ENCODE measurements around the gene CDAN1.

DNA sequence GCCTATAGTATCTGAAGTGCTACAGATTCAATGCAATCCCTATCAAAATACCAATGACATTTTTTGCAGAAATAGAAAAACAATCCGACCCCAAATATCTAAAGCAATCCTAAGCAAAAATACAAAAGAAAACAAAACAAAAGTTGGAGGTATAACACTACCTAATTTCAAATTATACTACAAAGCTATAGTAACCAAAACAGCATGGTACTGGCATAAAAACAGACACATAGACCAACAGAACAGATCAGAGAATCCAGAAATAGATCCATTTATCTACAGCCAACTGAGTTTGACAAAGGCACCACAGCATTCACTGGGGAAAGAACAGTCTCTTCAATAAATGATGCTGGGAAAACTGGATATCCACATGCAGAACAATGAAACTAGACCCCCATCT lies 23.8 kb upstream of the CDAN1 start:
- TF ChIP-seq EZH2 (IDR thresholded peaks at IDR 0.05; ENCODE audit: low read length, missing control alignments), result no peak
- TF ChIP-seq, protein P1, sequence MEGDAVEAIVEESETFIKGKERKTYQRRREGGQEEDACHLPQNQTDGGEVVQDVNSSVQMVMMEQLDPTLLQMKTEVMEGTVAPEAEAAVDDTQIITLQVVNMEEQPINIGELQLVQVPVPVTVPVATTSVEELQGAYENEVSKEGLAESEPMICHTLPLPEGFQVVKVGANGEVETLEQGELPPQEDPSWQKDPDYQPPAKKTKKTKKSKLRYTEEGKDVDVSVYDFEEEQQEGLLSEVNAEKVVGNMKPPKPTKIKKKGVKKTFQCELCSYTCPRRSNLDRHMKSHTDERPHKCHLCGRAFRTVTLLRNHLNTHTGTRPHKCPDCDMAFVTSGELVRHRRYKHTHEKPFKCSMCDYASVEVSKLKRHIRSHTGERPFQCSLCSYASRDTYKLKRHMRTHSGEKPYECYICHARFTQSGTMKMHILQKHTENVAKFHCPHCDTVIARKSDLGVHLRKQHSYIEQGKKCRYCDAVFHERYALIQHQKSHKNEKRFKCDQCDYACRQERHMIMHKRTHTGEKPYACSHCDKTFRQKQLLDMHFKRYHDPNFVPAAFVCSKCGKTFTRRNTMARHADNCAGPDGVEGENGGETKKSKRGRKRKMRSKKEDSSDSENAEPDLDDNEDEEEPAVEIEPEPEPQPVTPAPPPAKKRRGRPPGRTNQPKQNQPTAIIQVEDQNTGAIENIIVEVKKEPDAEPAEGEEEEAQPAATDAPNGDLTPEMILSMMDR (conservative IDR thresholded peaks at IDR 0.05 in 1 of 2, IDR thresholded peaks at IDR 0.05 in 1 of 2; ENCODE audit: low read depth in 1 of 2, low read length in 2 of 2), result no peak
